ENCODE data around the gene PLIN1.

DNA sequence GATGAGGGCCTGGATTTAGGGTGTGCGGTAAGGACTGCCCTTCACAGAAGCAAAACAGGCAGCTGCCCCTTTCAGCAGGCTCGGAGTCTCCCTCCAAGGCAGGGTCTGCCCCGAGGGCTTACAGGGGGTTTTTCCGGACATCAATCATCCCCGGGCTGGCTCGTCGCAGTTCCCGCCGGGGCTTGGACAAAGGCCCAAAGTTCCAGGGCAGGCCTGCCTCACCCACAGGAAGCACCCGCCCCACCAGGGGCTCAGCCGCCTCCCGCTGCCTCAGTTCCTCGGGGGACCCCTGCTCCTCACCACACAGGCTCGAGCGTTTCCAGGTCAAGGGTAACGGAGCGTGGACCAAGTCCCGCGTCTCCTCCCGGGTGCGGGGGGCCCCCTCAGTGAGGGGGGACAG, 50.9 kb downstream of the PLIN1 start:
- TF ChIP-seq CTCF (IDR thresholded peaks at IDR 0.05) (no peak), EP300 (IDR thresholded peaks at IDR 0.05) (no peak)

All from sigmoid colon (tissue), 4 donors.